Daoy (cell line): ENCODE measurements around the gene NEU4. TPM values are rescaled to one million over a fixed set of nuclear protein-coding genes. Genes with fewer than 3 reads are reported as not detected.
A peak's percentile ranks its signal among the peaks of the same experiment; 100 is the strongest.

Experiments used
- DNase-seq: peaks from one replicate; pipeline ENCODE4 v3.0.0-alpha.2; 2015; ENCODE audit warnings: low read depth
- total RNA-seq: library from RNA; depleted of rRNA; stranded (reverse); fragments of >200 nt; shearing (Covaris generic); gene quantifications from 2 replicates; pipeline ENCODE4 v1.2.3, GENCODE V29; 2014

The NEU4 gene
- total RNA-seq, 1 experiment from 2014 or later: not detected

DNA sequence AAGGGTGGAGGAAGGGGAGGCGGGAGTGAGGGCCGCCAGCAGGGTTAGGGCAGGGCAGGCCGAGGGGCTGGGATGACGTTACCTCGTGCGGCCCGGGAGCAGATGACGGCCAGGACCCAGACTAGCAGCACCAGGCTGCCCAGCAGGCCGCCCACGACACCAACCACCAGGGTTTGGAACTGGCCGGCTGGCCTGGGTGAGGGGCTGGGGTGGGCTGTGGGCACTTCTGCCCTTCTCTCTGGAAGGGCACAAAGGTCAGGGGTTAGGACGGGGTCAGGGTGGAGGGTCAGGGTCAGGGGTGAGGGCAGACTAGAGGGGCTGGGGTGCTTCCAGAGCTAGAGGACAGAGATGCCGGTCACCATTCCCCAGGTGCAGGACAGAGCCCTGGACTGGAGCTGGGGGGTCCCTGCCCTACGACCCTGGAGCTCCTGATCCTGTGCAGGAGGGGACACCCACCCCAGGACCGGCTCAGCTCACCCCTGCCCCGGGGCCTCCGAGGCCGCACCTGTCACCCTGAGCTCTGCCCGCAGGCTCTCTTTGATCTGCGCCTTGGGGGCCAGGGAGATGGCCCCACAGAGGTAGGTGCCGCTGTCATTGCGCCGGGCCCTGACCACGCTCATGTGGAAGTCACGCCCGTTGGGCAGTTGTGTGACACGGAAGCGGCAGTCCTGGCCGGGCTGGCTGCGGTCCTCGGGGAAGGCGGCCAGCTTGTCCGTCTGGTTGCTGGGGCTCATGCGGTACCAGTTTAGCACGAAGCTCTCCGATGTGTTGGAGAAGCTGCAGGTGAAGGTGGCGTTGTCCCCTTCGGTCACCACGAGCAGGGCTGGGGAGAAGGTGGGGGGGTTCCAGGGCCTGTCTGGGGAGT lies 43.4 kb downstream of the NEU4 start:
- no peak for DNase-seq

DNA sequence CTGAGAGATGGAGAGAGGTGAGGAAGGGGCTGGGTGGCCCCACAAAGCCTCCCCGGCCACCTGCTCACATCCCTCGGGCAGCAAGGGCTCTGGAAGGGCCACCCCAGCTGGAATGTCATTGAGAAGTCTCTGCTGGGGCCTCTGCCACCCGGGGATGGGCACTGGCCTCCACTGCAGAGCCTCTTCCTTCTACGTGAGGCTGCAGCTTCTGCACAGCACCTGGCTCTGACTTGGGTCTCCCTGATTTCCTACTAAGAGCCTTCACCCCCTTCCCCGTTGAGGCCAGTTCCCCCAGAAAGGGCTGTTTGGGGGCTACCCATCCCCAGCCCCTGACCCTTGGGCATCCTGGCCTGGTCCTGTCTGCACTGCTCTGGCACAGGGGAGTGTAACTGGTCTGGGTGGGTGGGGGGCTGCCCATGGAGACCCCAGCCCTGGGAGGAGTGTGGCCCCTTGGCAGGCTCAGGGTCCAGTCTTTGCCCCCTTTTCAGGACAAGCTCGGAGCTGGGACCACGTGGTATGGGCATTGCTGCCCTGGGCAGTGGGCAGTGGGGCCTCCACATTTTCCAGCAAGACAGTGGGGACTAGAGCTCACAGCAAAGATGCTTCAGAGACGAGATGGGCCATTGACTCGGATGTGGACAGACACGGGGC lies 44.1 kb downstream of the NEU4 start:
- no peak for DNase-seq

DNA sequence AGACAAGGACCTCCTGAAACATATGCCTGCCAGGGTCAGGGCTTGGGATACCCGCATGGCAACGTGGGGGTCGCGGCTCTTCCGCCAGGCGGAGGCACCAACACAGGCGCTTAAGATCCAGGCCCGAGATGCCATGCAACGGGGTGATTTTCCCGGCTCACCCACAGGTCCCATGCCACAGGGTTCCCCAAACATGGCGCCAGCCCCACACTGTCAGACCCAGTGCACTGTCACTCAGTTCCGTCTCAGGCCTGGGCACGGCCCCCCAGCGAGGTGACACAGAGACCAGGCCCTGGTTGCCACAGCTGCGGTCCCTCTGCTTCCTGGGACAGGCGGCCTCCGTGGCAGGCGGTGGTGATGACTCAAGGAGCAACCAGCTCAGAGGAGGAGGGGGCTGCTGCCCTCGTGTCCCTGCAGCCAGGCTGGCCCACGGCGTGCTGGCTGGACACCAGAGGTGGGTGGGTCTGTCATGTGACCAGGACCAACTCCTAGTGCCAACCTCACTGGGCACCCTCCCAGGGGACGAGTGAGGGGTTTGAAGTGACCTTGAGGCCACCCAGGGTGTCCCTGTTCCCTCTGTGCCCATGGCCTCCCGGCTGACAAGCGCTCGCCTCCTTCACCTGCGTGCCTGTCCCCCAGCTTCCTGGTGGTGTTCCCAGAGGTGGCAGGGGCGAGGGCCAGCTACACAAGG lies 44.8 kb downstream of the NEU4 start:
- peak; percentile 67 for DNase-seq

DNA sequence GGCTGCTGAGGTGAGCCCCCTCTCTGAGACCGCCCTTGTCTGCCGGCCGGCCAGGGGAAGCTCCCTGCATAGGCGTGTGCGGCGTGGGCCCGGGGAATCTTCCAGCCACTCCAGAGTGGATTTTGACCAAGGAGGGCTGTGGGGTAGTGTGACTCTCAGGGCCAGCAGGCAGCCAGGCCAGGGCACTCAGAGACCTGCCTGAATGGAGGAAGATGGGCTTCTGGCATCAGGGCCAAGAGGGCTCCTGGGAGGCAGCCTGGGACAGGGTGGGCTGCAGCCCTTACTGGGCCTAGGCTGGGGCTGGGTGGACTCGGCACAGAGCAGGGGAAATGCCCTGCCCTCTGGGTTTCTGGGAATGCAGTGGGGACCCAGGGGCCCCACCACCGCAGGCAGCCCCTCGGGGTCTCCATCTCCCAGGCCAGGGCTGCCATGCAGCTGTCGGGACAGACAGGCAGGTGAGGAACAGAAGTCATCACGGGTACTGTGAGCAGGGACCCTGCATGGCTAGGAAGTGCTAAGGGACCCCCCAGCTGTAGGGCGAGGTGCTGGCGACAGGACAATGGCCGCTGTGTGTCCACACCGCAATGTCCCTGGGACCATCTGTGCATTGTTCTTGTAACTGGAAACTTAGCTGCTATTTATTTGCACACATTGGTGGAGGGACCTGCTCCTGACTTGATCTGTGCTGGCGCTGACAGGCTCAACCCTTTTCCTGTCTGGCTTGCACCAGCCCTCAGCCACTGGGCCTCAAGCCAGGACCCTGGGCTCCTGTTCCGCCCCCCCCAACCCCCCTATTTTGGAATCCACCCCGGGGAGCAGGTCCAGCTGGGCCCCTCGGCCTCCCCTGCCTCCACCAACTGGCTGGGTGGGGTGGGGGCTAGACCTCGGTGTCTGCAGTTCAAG lies 45.6 kb downstream of the NEU4 start:
- DNase-seq: no peak

DNA sequence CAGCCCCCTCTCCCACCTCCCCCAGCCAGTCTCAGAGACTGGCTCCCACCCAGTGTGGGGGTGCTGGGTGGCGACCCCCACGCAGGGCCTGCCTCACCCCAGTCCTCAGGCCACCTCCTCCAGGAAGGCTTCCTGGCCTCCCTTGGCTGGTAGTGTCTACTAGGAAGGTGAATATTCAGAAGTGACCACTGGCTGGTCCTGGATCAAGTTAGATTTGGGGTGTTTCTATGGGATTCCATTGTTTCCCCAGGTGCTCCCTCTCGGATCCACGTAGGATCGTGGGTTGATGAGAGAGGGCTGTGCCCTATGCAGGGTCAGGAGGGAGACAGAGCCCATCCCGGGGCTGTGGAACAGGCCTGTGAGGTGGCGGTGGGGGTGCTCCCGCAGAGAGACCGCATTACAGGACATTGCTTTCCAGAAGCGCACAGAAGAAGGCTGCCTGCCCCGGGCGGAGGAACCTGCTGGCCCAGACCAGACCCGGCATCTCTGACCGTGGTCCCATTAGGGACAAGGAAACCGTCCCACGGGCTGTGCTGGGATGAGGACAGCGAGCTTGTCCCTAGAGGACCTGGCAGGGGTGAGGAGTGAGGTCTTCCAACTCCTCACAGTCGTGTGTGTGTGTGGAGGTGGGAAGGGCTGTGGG lies 46.4 kb downstream of the NEU4 start:
- DNase-seq: no peak

DNA sequence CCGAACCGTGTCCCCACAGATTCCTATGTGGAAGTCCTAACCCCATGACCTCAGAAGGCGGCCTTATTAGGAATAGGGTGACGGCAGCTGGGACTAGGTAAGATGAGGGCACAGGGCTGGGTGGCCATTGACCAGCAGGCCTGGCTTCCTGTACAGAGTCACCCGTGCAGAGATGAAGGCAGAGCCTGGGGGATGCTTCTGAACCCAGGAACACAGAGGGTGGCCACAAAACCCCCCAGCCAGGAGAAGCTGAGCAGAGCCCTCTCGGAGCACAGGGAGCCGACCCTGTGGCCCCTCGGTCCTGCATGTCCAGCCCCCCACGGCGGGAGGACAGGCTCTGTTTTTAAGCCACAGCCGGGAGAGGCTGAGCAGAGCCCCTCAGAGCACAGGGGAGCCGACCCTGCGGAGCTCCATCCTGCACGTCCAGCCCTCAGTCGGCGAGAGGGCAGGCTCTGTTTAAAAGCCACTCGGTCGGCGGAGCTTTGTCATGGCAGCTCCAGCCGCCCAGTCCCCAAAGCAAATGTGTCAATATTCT lies 47.0 kb downstream of the NEU4 start:
- no peak for DNase-seq

DNA sequence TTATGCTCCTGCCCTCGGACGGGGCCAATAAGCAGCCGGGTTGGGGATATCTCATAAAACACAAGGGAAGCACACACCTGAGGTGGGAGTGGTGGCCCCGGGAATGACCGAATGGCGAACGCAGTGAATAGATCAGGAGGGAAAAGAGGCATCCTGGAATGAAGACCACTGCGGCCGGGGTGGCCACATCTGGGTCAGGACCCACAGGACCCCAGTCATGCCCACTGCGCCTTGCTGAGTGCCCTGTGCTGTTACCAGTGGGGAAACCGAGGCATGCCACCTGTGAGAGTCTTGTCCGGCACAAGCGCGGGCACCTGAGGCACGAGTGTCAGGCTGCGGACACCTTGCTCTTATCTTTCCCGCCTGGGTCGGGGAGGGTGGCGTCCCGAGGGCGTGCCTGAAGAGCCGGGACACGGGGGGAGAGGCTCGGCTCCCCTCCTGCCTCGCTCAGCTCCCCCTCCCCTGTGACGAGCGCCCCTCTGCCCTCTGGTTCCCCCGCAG lies 48.1 kb downstream of the NEU4 start:
- DNase-seq: no peak

DNA sequence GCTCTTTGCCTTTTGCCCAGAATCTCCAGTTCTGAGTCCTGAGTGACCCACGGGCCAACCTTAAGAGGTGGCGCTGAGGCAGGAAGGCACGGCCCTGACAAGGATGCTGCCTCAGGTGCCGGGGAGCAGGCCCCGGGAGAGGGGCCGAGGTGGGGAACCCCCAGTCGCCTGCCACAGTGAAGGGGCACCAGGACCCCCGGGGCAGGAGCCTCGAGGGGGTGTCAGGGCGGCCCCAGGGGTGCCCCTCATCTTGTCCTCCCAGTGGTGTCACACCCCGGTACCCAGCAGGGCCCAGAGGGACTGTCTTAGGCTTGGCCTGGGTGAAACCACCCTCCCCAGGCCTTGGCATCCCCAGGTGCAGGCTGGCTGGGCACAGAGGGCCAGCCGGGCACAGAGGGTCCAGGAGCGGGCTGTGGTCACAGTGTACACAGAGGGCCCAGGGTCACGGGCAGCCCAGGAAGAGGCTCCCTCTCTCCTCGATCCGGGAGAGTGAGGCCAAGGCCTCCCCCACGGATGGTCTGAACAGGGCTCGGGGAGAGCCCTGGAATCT lies 48.7 kb downstream of the NEU4 start:
- DNase-seq: no peak

DNA sequence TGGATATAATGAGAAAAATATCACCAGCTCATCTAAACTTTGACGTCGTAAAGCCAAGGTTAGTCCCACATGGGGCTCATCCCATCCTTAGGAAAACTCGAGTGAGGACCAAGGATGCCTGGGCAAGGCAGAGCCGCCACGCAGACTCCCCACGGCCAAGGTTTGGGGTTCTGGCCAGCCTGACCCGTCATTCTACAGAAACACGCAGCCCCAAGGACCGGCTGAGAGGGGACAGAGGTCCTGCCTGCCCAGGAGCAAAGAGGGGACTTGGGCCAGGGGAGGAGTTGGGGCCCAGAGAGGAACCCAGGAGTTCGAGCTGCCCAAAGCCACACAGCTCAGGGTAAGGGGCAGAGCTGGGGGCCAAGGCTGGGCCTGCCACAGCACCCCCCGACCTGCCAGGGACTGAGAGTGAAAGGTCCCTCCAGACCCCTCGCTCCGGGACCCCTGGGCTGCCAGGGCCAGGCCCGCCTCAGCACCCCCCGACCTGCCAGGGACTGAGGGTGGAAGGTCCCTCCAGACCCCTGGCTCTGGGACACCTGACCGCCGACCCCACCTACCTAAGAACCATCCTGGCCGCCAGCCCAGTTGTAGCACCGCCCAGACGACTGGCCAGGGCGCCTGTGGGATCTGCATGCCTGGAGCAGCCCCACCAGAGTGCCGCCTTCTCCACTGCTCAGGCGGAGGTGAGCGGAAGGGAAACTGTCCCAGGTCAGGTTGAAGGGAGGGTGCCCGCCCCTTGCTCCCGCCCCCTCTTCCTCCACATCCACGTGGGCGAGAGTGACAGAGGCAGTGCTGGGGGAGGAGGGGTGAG lies 49.4 kb downstream of the NEU4 start, which contains the start of gene PDCD1:
TSS of gene PDCD1 (minus strand) at position 689 of the 811 bp plus-strand sequence. CDS start at position 633, 56 bp downstream.
- no peak for DNase-seq

DNA sequence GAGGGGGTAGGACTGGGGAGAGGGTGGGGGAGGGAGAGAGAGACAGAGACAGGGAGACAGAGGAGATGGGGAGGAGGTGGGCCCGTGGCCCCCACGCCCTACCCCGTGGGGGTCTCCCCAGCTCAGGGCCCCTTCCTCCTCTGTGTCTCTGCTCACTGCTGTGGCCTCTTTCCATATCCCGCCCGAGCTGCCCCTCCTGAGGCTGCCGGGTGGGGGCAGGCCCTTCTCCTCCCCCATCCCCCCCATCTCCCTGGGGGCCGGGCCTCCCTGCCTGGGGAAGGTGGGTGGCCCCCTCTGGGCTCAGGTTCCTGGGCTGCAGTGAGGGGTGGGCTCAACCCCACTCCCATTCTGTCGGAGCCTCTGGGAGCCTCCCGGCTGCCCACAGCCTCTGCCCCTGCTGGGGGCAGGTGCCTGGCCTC lies 50.0 kb downstream of the NEU4 start:
- DNase-seq: no peak

DNA sequence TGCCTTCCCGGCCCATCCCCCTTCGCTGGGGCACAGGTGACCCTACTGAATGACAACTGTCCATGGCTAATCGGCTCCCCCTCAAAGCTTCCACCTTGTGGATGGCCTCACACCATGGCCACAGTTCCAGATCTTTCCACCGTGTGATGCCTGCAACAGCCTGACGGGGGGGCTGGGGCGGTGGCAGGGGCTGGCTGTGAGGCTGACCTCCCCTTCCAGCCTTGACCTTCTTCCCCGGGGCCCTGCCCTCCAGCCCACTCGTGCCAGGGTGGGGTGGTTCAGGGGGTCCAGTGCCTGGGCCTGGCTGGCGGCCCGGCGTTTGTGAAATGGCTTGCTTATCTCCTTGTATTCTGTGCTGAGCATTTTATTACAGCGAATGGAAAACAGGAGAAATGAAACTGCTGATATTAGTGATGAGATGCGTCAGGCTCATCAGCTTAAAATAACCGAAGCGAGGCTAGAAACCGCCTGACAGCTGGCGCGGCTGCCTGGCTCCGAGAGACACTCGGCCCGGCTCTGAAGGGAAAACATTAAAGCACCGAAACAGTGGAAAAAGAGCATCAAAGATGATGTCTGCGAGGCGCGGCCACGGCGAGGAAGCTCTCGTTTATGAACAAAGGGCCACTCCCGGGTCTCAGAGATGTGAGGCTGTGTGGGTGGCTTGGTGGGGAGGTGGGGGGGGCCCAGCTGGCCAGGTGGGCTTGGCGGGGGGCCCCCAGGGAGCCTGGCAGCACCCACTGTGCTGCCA lies 50.6 kb downstream of the NEU4 start:
- DNase-seq: no peak

DNA sequence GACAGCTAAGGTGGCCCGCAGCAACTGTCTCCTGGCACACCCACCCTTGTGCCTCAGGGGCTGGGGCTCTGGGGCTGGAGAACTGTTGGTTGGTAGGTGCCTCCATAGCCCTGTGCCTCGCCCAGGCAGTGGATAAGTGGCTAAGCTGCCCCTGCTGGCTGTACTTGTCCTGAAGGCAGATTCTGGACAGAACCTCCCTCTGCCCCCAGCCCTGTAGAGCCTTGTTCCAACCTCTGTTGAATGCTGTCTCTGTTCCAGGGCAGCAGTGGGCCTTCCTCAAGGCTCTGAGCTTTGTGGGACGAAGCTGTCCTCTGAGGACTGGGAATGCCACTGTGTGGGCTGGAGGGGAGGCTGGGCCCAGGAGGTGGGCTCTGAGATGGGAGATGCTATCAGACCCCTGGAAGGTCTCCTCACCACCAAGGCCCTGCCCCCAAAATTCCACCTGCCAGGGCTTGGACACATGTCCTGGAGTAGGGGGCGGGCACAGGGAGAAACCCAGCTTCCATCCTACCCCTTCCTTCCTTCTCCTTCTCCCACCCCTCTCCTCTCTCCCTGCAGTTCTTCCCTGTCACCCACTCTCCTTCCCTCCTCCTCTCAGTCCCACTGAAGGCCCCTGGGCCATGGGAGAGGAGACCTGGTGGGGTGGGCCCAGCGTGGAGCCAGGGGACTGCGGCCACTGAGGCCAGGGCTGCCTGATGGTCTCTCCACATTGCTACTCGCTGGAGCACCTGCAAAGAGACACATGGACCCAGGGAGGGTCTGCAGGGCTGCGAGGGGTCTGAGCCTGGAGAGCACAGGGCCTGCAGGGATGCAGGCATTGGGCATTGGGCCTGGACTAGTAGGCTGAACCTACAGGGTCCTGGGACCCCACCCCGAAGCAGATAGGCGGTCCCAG lies 51.4 kb downstream of the NEU4 start:
- no peak for DNase-seq

DNA sequence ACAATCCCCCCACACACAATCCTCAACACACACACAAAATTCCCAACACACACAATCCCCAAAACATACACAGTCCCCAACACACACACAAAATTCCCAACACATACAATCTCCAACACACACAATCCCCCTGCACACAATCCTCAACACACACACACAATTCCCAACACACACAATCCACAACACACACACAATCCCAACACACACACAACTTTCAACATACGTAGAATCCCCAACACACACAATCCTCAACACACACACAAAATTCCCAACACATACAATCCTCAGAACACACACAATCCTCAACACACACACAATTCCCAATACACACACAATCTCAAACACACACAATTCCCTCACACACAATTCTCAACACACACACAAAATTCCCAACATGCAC lies 52.3 kb downstream of the NEU4 start:
- no peak for DNase-seq

DNA sequence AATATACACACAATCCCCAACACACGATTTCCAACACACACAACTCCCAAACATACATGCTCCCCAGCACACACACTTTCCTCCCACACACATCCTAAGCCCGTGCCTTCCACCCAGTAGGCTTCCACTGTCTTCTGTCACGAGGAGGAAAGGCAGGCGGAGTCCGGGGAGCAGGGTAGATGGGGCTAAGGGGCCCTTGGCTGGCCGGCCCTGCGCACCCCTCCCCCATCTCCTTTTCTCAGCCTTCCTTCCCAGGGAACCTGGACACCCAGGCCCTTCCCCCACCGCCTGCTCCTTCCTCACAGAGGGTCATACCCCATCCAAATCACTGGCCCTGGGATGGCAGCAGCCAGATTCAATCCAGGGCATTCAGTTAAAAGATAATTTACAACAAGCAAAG lies 53.1 kb downstream of the NEU4 start:
- no peak for DNase-seq

DNA sequence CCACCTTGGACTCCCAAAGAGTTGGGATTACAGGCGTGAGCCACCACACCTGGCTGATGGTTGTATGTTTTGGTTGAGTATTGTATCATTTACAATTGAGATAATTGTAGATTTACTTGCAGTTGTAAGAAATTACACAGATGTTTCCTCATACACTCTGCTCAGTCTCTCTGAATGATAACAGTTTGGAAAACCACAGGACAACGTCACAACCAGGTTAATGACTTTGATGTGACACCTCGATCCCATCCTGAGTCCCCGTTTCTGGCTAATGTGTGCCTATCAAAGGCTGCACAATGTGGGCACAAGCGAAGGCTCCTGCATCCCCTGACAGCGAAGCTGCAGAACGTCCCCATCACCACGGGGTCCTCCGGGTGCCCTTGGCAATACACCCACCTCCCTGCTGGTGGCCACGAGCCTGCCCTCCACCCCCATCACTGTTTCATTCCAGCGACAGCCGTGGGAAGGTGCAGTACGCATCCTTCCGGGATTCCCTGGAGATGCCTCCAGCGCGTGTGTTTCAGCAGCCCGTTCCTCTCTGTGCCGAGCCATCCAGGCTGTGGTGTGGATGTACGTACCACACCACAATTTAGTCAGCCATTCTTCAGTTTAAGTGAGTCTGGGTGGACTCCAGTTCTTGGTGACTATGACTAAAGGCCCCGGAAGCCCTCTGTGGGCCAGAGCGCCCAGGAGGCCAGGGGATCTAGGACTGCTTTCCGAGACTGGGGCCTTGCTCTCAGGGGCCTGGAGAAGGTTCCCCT lies 54.0 kb downstream of the NEU4 start:
- DNase-seq: peak; percentile 25

DNA sequence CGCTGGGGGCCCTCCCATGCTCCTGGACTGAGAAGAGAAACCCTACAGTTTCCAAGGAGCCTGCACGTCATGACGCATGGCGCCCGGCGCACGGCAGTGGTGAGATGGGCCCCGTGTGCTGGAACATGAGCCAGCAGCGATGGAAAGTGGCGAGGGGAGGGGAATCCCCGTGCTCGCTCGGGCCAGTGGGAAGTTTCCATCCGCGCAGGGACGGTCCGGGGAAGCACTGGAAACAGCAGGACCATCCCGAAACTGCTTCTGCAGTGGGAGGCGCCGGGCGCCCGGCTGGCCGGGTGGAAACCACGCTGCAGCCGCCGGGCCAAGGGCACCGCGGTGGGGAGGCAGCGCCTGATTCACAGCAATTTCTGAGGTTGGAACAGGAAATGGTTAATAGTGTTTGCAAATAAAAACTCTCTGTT lies 54.6 kb downstream of the NEU4 start:
- DNase-seq: peak; percentile 60
